Measurements from ENCODE around the gene BCL2L2. TPM values are rescaled to one million over a fixed set of nuclear protein-coding genes. Genes with fewer than 3 reads are reported as not detected.
A peak's percentile ranks its signal among the peaks of the same experiment; 100 is the strongest.

BCL2L2 gene
- total RNA-seq, 1 donor from 2014 or later = 4.1 TPM

GRCh38 chr14:23346693-23347405 is 40.2 kb downstream of the BCL2L2 start:
- intact Hi-C loops (cut with micrococcal nuclease) = no loop called here
- H3K27ac Mint-ChIP-seq = no peak overlapping the region
- H3K9me3 Mint-ChIP-seq = no peaks in the 10 kb centered on the region
- no peaks in the 10 kb centered on the region for H3K36me3 Mint-ChIP-seq (ENCODE audit: low read depth)
- no peaks in the 10 kb centered on the region for H3K4me1 Mint-ChIP-seq (ENCODE audit: low read depth)
- H3K4me3 Mint-ChIP-seq = no peak overlapping the region
- peaks cover 28% of the 10 kb centered on the region for H3K27me3 Mint-ChIP-seq (ENCODE audit: insufficient read depth)
- DNase-seq (ENCODE audit: low spot score) = no peak

GRCh38 chr14:23347406-23348296 is 41.0 kb downstream of the BCL2L2 start:
- Mint-ChIP-seq H3K36me3 (ENCODE audit: low read depth) (no peaks in the 10 kb centered on the region), H3K27ac (no peak overlapping the region), H3K4me3 (no peak overlapping the region), H3K4me1 (ENCODE audit: low read depth) (no peaks in the 10 kb centered on the region), H3K27me3 (ENCODE audit: insufficient read depth) (peaks cover 27% of the 10 kb centered on the region), H3K9me3 (no peaks in the 10 kb centered on the region)
- no peak for DNase-seq (ENCODE audit: low spot score)
- intact Hi-C loops (cut with micrococcal nuclease) = no loop called here

- no peak overlapping the region for H3K4me3 Mint-ChIP-seq
- intact Hi-C loops (cut with micrococcal nuclease) = no loop called here
- H3K27ac Mint-ChIP-seq = no peak overlapping the region
- no peaks in the 10 kb centered on the region for H3K36me3 Mint-ChIP-seq (ENCODE audit: low read depth)
- peaks cover 27% of the 10 kb centered on the region for H3K27me3 Mint-ChIP-seq (ENCODE audit: insufficient read depth)
- H3K4me1 Mint-ChIP-seq (ENCODE audit: low read depth) = peaks cover 5% of the 10 kb centered on the region
- no peak for DNase-seq (ENCODE audit: low spot score)
- no peaks in the 10 kb centered on the region for H3K9me3 Mint-ChIP-seq
Measured at GRCh38 chr14:23348297-23348655, 41.6 kb downstream of the BCL2L2 start.

GRCh38 chr14:23349156-23349845 is 42.7 kb downstream of the BCL2L2 start:
- no peaks in the 10 kb centered on the region for H3K36me3 Mint-ChIP-seq (ENCODE audit: low read depth)
- H3K9me3 Mint-ChIP-seq = no peaks in the 10 kb centered on the region
- no peak overlapping the region for H3K4me3 Mint-ChIP-seq
- H3K4me1 Mint-ChIP-seq (ENCODE audit: low read depth) = peaks cover 5% of the 10 kb centered on the region
- intact Hi-C loops (cut with micrococcal nuclease) = no loop called here
- H3K27ac Mint-ChIP-seq = no peak overlapping the region
- DNase-seq (ENCODE audit: low spot score) = no peak
- H3K27me3 Mint-ChIP-seq (ENCODE audit: insufficient read depth) = peaks cover 35% of the 10 kb centered on the region

GRCh38 chr14:23351681-23352505 is 45.3 kb downstream of the BCL2L2 start:
- intact Hi-C loops (cut with micrococcal nuclease) = loop anchor here (2.0 kb wide), 1 partner anchor 23 kb away; no protein-coding TSS in a partner anchor
- H3K4me3 Mint-ChIP-seq = peak overlapping the region; percentile 76
- no peak for DNase-seq (ENCODE audit: low spot score)
- peaks cover 5% of the 10 kb centered on the region for H3K4me1 Mint-ChIP-seq (ENCODE audit: low read depth)
- peaks cover 32% of the 10 kb centered on the region for H3K27me3 Mint-ChIP-seq (ENCODE audit: insufficient read depth)
- H3K9me3 Mint-ChIP-seq = no peaks in the 10 kb centered on the region
- H3K27ac Mint-ChIP-seq = no peak overlapping the region
- no peaks in the 10 kb centered on the region for H3K36me3 Mint-ChIP-seq (ENCODE audit: low read depth)

- intact Hi-C loops (cut with micrococcal nuclease) = loop anchor here (2.0 kb wide), 1 partner anchor 24 kb away; no protein-coding TSS in a partner anchor
- H3K9me3 Mint-ChIP-seq = no peaks in the 10 kb centered on the region
- H3K36me3 Mint-ChIP-seq (ENCODE audit: low read depth) = no peaks in the 10 kb centered on the region
- H3K4me3 Mint-ChIP-seq = peak within 1 kb of the TSS; percentile 76
- peaks cover 32% of the 10 kb centered on the region for H3K27me3 Mint-ChIP-seq (ENCODE audit: insufficient read depth)
- peak; percentile 27 for DNase-seq (ENCODE audit: low spot score)
- peaks cover 5% of the 10 kb centered on the region for H3K4me1 Mint-ChIP-seq (ENCODE audit: low read depth)
- H3K27ac Mint-ChIP-seq = no peak within 1 kb of the TSS
Measured at GRCh38 chr14:23352506-23353432, 46.1 kb downstream of the BCL2L2 start, which contains the start of gene SLC22A17. Gene SLC22A17 (minus strand): TSS chr14:23352887.

GRCh38 chr14:23353433-23353780 is 46.8 kb downstream of the BCL2L2 start:
- H3K36me3 Mint-ChIP-seq (ENCODE audit: low read depth) = no peaks in the 10 kb centered on the region
- peak overlapping the region; percentile 76 for H3K4me3 Mint-ChIP-seq
- intact Hi-C loops (cut with micrococcal nuclease) = loop anchor here (2.0 kb wide), 1 partner anchor 25 kb away; no protein-coding TSS in a partner anchor
- H3K27ac Mint-ChIP-seq = no peak overlapping the region
- no peak for DNase-seq (ENCODE audit: low spot score)
- H3K27me3 Mint-ChIP-seq (ENCODE audit: insufficient read depth) = peaks cover 32% of the 10 kb centered on the region
- no peaks in the 10 kb centered on the region for H3K9me3 Mint-ChIP-seq
- H3K4me1 Mint-ChIP-seq (ENCODE audit: low read depth) = peaks cover 5% of the 10 kb centered on the region

GRCh38 chr14:23354990-23355389 is 48.4 kb downstream of the BCL2L2 start:
- peaks cover 32% of the 10 kb centered on the region for H3K27me3 Mint-ChIP-seq (ENCODE audit: insufficient read depth)
- DNase-seq (ENCODE audit: low spot score) = no peak
- intact Hi-C loops (cut with micrococcal nuclease) = no loop called here
- no peak overlapping the region for H3K4me3 Mint-ChIP-seq
- no peaks in the 10 kb centered on the region for H3K36me3 Mint-ChIP-seq (ENCODE audit: low read depth)
- no peaks in the 10 kb centered on the region for H3K9me3 Mint-ChIP-seq
- no peak overlapping the region for H3K27ac Mint-ChIP-seq
- H3K4me1 Mint-ChIP-seq (ENCODE audit: low read depth) = peaks cover 5% of the 10 kb centered on the region

GRCh38 chr14:23355871-23356435 is 49.3 kb downstream of the BCL2L2 start:
- no peak overlapping the region for H3K27ac Mint-ChIP-seq
- no peak overlapping the region for H3K4me3 Mint-ChIP-seq
- intact Hi-C loops (cut with micrococcal nuclease) = no loop called here
- no peaks in the 10 kb centered on the region for H3K36me3 Mint-ChIP-seq (ENCODE audit: low read depth)
- H3K4me1 Mint-ChIP-seq (ENCODE audit: low read depth) = peaks cover 5% of the 10 kb centered on the region
- H3K27me3 Mint-ChIP-seq (ENCODE audit: insufficient read depth) = peaks cover 24% of the 10 kb centered on the region
- no peaks in the 10 kb centered on the region for H3K9me3 Mint-ChIP-seq
- DNase-seq (ENCODE audit: low spot score) = no peak

- Mint-ChIP-seq H3K9me3 (no peaks in the 10 kb centered on the region), H3K27me3 (ENCODE audit: insufficient read depth) (peaks cover 17% of the 10 kb centered on the region), H3K4me3 (no peak overlapping the region), H3K4me1 (ENCODE audit: low read depth) (peaks cover 5% of the 10 kb centered on the region), H3K27ac (no peak overlapping the region), H3K36me3 (ENCODE audit: low read depth) (no peaks in the 10 kb centered on the region)
- DNase-seq (ENCODE audit: low spot score) = no peak
- intact Hi-C loops (cut with micrococcal nuclease) = no loop called here
Measured at GRCh38 chr14:23356662-23357061, 50.0 kb downstream of the BCL2L2 start.

GRCh38 chr14:23357261-23357660 is 50.6 kb downstream of the BCL2L2 start:
- H3K36me3 Mint-ChIP-seq (ENCODE audit: low read depth) = no peaks in the 10 kb centered on the region
- intact Hi-C loops (cut with micrococcal nuclease) = no loop called here
- no peak overlapping the region for H3K4me3 Mint-ChIP-seq
- H3K27ac Mint-ChIP-seq = no peak overlapping the region
- H3K4me1 Mint-ChIP-seq (ENCODE audit: low read depth) = peaks cover 5% of the 10 kb centered on the region
- DNase-seq (ENCODE audit: low spot score) = no peak
- no peaks in the 10 kb centered on the region for H3K9me3 Mint-ChIP-seq
- peaks cover 17% of the 10 kb centered on the region for H3K27me3 Mint-ChIP-seq (ENCODE audit: insufficient read depth)
